ENCODE data around the gene PRKACB. TPM values are rescaled to one million over a fixed set of nuclear protein-coding genes. Genes with fewer than 3 reads are reported as not detected.

PRKACB gene
- total and polyA plus RNA-seq, 11 donors = 8.7 to 52.3 (median 39.0) TPM

DNA sequence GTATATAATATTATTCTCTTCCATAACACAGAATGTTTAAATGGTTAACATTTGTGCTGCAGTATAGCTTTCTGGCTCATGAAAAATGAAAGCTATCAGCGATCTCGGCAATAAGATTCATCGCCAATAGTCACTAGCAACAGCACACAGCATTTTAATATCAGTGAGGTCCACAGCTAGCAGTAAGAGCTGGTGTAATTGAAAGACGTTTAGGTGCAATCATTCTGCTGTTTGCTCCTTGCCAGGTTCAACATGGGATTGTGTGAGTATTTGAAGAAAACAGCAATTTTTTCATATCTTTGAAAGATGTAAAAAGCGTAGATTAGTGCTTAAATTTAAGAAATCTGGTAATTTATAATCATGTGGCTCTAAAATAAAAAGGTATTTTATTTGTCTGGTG, 20.1 kb downstream of the PRKACB start:
- WGBS, 4 donors = 64 to 78% (median 72%) methylated on average over 5 of the region's 5 CpGs
- Histone ChIP-seq H3K9me3 (peaks cover 0 to 4% (median 0%) of the 10 kb centered on the region in 12 donors), H3K36me3 (no peaks in the 10 kb centered on the region), H3K27me3 (no peaks in the 10 kb centered on the region), H3K27ac (no peak overlapping the region), H3K4me1 (peaks cover 0 to 16% (median 4%) of the 10 kb centered on the region in 12 donors), H3K4me3 (peak overlapping the region in 9 of 12 donors; percentile 1 to 33 (median 19))
- TF ChIP-seq POLR2A (IDR thresholded peaks at IDR 0.05) = no peak
- TF ChIP-seq, protein P1, sequence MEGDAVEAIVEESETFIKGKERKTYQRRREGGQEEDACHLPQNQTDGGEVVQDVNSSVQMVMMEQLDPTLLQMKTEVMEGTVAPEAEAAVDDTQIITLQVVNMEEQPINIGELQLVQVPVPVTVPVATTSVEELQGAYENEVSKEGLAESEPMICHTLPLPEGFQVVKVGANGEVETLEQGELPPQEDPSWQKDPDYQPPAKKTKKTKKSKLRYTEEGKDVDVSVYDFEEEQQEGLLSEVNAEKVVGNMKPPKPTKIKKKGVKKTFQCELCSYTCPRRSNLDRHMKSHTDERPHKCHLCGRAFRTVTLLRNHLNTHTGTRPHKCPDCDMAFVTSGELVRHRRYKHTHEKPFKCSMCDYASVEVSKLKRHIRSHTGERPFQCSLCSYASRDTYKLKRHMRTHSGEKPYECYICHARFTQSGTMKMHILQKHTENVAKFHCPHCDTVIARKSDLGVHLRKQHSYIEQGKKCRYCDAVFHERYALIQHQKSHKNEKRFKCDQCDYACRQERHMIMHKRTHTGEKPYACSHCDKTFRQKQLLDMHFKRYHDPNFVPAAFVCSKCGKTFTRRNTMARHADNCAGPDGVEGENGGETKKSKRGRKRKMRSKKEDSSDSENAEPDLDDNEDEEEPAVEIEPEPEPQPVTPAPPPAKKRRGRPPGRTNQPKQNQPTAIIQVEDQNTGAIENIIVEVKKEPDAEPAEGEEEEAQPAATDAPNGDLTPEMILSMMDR (IDR thresholded peaks at IDR 0.05) = no peak
- intact Hi-C loops (cut with DNase I) = no loop called here
- DNase-seq (no peak), ATAC-seq (no peak)

DNA sequence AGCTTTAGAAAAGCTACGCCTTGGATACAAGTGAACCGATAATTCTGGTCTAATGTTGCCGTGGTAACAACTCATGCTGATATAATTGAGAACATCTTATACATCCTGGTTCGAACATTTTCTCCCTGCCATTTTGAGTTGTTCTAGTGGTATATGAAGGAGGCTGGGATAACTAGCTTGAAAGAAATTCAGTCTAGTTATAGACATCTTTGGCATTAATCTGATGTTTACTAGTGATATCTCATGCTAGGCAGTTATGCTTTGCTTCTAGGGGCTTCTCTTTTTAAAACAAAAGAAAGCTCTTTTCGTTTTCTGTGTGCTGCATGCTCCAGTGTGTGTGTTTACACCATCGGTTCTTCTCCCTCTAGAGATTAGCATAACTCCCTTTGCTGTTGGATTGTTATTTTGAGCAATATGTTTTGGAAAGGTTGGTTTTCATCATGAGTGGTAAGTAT, 20.5 kb downstream of the PRKACB start:
- ATAC-seq = no peak
- Histone ChIP-seq H3K27me3 (no peaks in the 10 kb centered on the region), H3K9me3 (peaks cover 0 to 4% (median 0%) of the 10 kb centered on the region in 12 donors), H3K4me3 (peak overlapping the region in 9 of 12 donors; percentile 9 to 33 (median 19)), H3K4me1 (peaks cover 0 to 16% (median 4%) of the 10 kb centered on the region in 12 donors), H3K36me3 (no peaks in the 10 kb centered on the region), H3K27ac (no peak overlapping the region)
- TF ChIP-seq, protein P1 (IDR thresholded peaks at IDR 0.05) = no peak
- TF ChIP-seq POLR2A (IDR thresholded peaks at IDR 0.05) = no peak
- WGBS, 4 donors = 58 to 73% (median 68%) methylated on average over 6 of the region's 6 CpGs
- no peak for DNase-seq
- intact Hi-C loops (cut with DNase I) = no loop called here

DNA sequence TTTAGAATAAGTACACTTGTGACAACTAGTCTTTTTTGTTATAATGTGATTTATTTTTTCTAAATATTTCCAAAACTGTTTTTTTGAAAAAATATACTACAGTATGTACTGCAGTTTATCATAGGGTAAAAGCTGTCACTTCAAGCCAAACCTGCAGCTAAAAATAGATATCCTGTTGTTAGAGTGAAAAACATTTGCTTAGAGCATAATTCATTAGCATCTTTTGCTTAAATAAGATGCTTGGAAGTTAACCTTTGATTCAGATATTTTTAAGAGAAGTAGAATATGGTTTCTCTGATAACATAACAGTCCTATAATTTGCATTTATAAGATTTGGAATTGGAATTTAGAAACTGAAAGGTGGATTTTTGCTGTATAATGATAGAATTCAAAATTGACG, 21.5 kb downstream of the PRKACB start:
- DNase-seq (no peak), ATAC-seq (no peak)
- H3K27ac ChIP-seq = no peak overlapping the region
- H3K4me1 ChIP-seq = peaks cover 0 to 16% (median 4%) of the 10 kb centered on the region in 12 donors
- peaks cover 0 to 4% (median 0%) of the 10 kb centered on the region in 12 donors for H3K9me3 ChIP-seq
- WGBS, 4 donors = 79 to 88% (median 83%) methylated on average over 1 of the region's 1 CpG
- no peaks in the 10 kb centered on the region for H3K27me3 ChIP-seq
- H3K36me3 ChIP-seq = no peaks in the 10 kb centered on the region
- no peak overlapping the region for H3K4me3 ChIP-seq
- intact Hi-C loops (cut with DNase I) = no loop called here
- no peak for TF ChIP-seq POLR2A (IDR thresholded peaks at IDR 0.05)
- TF ChIP-seq, protein P1 (IDR thresholded peaks at IDR 0.05) = no peak

DNA sequence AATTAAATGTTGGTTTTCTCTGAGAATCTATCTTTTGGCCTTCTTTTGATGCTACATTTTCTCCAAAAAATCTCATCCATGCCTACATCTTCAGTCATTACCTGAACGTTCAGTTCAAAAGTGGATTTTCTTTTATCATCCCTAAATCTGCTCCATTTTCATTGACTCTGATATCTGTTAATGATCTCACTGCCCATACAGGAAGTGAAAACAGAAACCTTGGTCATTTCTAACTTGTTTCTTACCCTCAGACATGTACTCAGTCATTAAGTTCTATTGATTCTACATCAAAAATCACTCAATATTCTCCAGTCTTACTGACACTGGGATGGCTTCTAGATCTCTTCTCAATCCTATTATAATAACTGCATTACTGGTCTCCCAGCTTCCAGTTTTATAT, 22.7 kb downstream of the PRKACB start:
- Histone ChIP-seq H3K27ac (no peak overlapping the region), H3K4me1 (peaks cover 0 to 16% (median 4%) of the 10 kb centered on the region in 12 donors), H3K27me3 (no peaks in the 10 kb centered on the region), H3K36me3 (no peaks in the 10 kb centered on the region), H3K9me3 (peaks cover 0 to 4% (median 0%) of the 10 kb centered on the region in 12 donors), H3K4me3 (no peak overlapping the region)
- TF ChIP-seq, protein P1 (IDR thresholded peaks at IDR 0.05) = no peak
- no peak for TF ChIP-seq POLR2A (IDR thresholded peaks at IDR 0.05)
- 82 to 91% (median 87%) methylated on average over 1 of the region's 1 CpG for WGBS, 4 donors
- no peak for ATAC-seq
- intact Hi-C loops (cut with DNase I) = no loop called here
- DNase-seq = no peak
